Endodermal cell (in vitro differentiated cells): ENCODE measurements around the gene CDK15. TPM values are rescaled to one million over a fixed set of nuclear protein-coding genes. Genes with fewer than 3 reads are reported as not detected.

Experiments used
- DNase-seq: peaks from one replicate; pipeline ENCODE4 v3.0.0-alpha.2; 2017
- H3K27ac ChIP-seq: 2 replicates; pipeline ENCODE4 v1.5.1; 2013; ENCODE audit warnings: mild to moderate bottlenecking, low read depth, low read length, moderate library complexity
- H3K27me3 ChIP-seq: 2 replicates; pipeline ENCODE4 v1.6.1; 2013; ENCODE audit warnings: mild to moderate bottlenecking, low read length, moderate library complexity; ENCODE audit not compliant: insufficient read depth, control insufficient read depth, poor library complexity, severe bottlenecking
- H3K36me3 ChIP-seq: 2 replicates; pipeline ENCODE4 v1.7.0; 2013; ENCODE audit warnings: mild to moderate bottlenecking, low read length, moderate library complexity; ENCODE audit not compliant: control insufficient read depth, insufficient read depth
- H3K4me1 ChIP-seq: one replicate; pipeline ENCODE4 v1.7.0; 2013; ENCODE audit warnings: low read length; ENCODE audit not compliant: control insufficient read depth, insufficient read depth
- H3K4me3 ChIP-seq: 2 replicates; pipeline ENCODE4 v1.5.1; 2013; ENCODE audit warnings: mild to moderate bottlenecking, low read length, moderate library complexity
- H3K9ac ChIP-seq: 2 replicates; pipeline ENCODE4 v1.6.1; 2013; ENCODE audit warnings: mild to moderate bottlenecking, low read length, moderate library complexity; ENCODE audit not compliant: poor library complexity, severe bottlenecking; ENCODE audit errors: extremely low read depth
- H3K9me3 ChIP-seq: 2 replicates; pipeline ENCODE4 v1.6.1; 2013; ENCODE audit warnings: mild to moderate bottlenecking, low read length, moderate library complexity; ENCODE audit not compliant: control insufficient read depth
- H3K27ac Mint-ChIP-seq: 2 replicates; pipeline ENCODE4 v1.8.0; 2020; ENCODE audit warnings: mixed read lengths
- H3K27me3 Mint-ChIP-seq: 2 replicates; pipeline ENCODE4 v1.8.0; 2021; ENCODE audit warnings: mild to moderate bottlenecking, mixed read lengths; ENCODE audit not compliant: insufficient read depth
- H3K36me3 Mint-ChIP-seq: 2 replicates; pipeline ENCODE4 v1.8.0; 2020; ENCODE audit warnings: low read depth, mixed read lengths
- H3K4me1 Mint-ChIP-seq: 2 replicates; pipeline ENCODE4 v1.8.0; 2020; ENCODE audit warnings: mixed read lengths
- H3K4me3 Mint-ChIP-seq: 2 replicates; pipeline ENCODE4 v1.8.0; 2020; ENCODE audit warnings: mild to moderate bottlenecking, moderate library complexity, mixed read lengths
- H3K9me3 Mint-ChIP-seq: 2 replicates; pipeline ENCODE4 v1.8.0; 2020; ENCODE audit warnings: mild to moderate bottlenecking, mixed read lengths
- WGBS, 2 experiments: methylation state at CpG; one replicate each; pipeline versions ENCODE4 v1.1.5 to v1.1.7; 2013; ENCODE audit warnings: missing lambda C conversion rate in 2 of 2, mixed read lengths in 1 of 2; ENCODE audit not compliant: insufficient coverage in 1 of 2, insufficient read length in 1 of 2; 5-methylcytosine and 5-hydroxymethylcytosine counted together
- total RNA-seq, 2 donors: library from RNA; stranded (reverse); fragmentation: NEBNext Ultra II Directional in 1 of 2; extraction: Animal tissue kit (Norgen Biotek cat#: 25700) in 1 of 2; gene quantifications; 2 replicates in 1 of 2; 3 replicates in 1 of 2; pipeline ENCODE4 v1.2.1, GENCODE V29; 2021
- TF ChIP-seq, protein P1 (sequence below): fragments of 200-600 bp; sonication (generic); conservative IDR thresholded peaks from 2 replicates; pipeline ENCODE4 v1.5.0; 2021; ENCODE audit warnings: antibody characterized with exemption, mild to moderate bottlenecking

CDK15 gene
- total RNA-seq, 2 donors from 2014 or later, result 0.35 TPM; not detected in 1

DNA sequence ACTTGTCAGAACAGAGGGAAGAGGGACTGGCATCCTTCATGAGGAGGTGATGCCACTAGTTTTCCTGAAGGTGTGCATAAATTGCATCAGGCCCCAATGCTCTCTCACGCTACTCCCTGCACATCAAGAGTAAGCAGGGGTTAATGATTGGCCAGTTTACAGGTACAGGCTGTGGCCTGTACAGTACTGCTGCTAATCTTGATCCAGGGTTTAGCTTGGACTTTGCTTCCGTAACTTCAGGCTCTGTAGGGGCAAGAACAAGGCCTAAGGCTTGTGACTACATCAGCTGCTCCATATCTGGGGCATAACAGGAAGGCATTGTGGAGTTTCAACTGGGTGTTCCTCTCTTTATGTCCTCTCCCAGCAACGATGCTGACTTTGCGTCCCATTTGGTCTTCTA is 130.5 kb downstream of the CDK15 start:
- WGBS, 2 experiments, result 91 to 96% methylated on average over 4 of the region's 4 CpGs
- H3K36me3 Mint-ChIP-seq, result no peaks in the 10 kb centered on the region
- Histone ChIP-seq H3K27ac (no peak overlapping the region), H3K9me3 (peaks cover 14% of the 10 kb centered on the region), H3K9ac (no peak overlapping the region), H3K4me3 (no peak overlapping the region), H3K36me3 (no peaks in the 10 kb centered on the region), H3K4me1 (peaks cover 40% of the 10 kb centered on the region), H3K27me3 (no peaks in the 10 kb centered on the region)
- H3K4me1 Mint-ChIP-seq, result peaks cover 53% of the 10 kb centered on the region
- H3K4me3 Mint-ChIP-seq, result no peak overlapping the region
- H3K27ac Mint-ChIP-seq, result no peak overlapping the region
- H3K27me3 Mint-ChIP-seq, result peaks cover 4% of the 10 kb centered on the region
- DNase-seq, result peak; percentile 17
- H3K9me3 Mint-ChIP-seq, result peaks cover 7% of the 10 kb centered on the region
- TF ChIP-seq, protein P1, sequence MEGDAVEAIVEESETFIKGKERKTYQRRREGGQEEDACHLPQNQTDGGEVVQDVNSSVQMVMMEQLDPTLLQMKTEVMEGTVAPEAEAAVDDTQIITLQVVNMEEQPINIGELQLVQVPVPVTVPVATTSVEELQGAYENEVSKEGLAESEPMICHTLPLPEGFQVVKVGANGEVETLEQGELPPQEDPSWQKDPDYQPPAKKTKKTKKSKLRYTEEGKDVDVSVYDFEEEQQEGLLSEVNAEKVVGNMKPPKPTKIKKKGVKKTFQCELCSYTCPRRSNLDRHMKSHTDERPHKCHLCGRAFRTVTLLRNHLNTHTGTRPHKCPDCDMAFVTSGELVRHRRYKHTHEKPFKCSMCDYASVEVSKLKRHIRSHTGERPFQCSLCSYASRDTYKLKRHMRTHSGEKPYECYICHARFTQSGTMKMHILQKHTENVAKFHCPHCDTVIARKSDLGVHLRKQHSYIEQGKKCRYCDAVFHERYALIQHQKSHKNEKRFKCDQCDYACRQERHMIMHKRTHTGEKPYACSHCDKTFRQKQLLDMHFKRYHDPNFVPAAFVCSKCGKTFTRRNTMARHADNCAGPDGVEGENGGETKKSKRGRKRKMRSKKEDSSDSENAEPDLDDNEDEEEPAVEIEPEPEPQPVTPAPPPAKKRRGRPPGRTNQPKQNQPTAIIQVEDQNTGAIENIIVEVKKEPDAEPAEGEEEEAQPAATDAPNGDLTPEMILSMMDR, result no peak

DNA sequence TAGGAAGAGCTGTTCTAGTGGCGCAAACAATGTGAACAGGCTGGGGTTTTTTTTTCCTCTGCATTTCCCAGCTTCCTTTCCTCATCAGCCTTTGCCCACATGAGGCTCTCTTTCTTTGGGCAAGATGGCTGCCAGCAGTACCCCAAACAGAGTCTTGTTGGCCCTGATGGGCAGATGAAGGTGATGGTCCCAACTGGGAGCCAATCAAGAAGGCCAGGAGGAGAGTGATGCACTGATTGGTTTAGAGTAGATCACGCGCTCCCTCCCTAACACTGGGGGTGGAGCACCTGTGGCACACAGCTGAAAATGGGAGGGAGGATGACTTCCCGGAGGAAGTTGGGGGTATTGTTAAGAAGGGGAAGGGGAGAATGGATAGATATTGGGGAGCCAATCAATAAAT is 131.0 kb downstream of the CDK15 start:
- TF ChIP-seq, protein P1, result no peak
- Histone ChIP-seq H3K27ac (no peak overlapping the region), H3K9me3 (peaks cover 14% of the 10 kb centered on the region), H3K27me3 (no peaks in the 10 kb centered on the region), H3K4me1 (peaks cover 35% of the 10 kb centered on the region), H3K9ac (no peak overlapping the region), H3K36me3 (no peaks in the 10 kb centered on the region), H3K4me3 (no peak overlapping the region)
- Mint-ChIP-seq H3K36me3 (no peaks in the 10 kb centered on the region), H3K4me1 (peaks cover 47% of the 10 kb centered on the region), H3K4me3 (no peak overlapping the region), H3K9me3 (peaks cover 7% of the 10 kb centered on the region), H3K27me3 (peaks cover 4% of the 10 kb centered on the region), H3K27ac (no peak overlapping the region)
- 92 to 94% methylated on average over 4 of the region's 4 CpGs for WGBS, 2 experiments
- DNase-seq, result peak; percentile 58

DNA sequence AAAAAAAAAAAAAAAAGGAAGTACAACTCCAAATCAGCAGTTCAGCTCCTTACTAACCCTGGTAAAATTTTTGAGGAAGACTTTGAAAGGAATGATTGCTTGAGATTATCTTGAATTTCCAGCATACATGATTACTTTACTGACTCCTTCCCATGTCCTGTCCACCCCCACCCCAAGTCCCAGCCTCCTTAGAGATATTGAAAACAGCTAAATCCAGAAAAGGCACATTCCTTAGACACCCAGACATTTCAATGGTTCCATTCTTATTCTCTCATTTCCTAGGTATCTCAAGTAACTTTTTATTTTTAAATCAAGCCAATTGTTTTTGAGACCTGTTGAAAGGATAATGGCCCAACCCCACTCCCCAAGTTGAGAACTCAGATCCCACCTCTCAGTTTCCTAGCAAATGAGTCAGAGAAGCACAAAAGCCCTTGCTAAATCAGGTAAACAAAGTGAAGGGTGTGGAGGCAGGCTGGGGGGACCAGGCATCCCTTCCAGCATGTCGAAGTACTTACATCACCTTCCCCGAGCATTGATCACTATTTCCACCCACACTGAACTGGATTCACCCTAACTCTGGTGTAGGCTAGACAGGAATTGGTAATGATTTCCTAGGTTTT is 131.9 kb downstream of the CDK15 start:
- 64 to 76% methylated on average over 2 of the region's 2 CpGs for WGBS, 2 experiments
- peaks cover 14% of the 10 kb centered on the region for H3K9me3 ChIP-seq
- Mint-ChIP-seq H3K4me1 (peaks cover 38% of the 10 kb centered on the region), H3K27ac (peak overlapping the region; percentile 50), H3K4me3 (no peak overlapping the region), H3K36me3 (no peaks in the 10 kb centered on the region), H3K27me3 (peaks cover 4% of the 10 kb centered on the region), H3K9me3 (peaks cover 7% of the 10 kb centered on the region)
- H3K9ac ChIP-seq, result no peak overlapping the region
- H3K4me3 ChIP-seq, result no peak overlapping the region
- no peaks in the 10 kb centered on the region for H3K27me3 ChIP-seq
- H3K4me1 ChIP-seq, result peaks cover 29% of the 10 kb centered on the region
- TF ChIP-seq, protein P1, result no peak
- H3K27ac ChIP-seq, result no peak overlapping the region
- peak; percentile 41 for DNase-seq
- H3K36me3 ChIP-seq, result no peaks in the 10 kb centered on the region
